Coronary artery (tissue), 2 donors: ENCODE measurements around the gene DIPK1B.

Experiments
- DNase-seq: peaks from one replicate; pipeline ENCODE4 v3.0.0-alpha.2; 2017; ENCODE audit warnings: low spot score
- H3K27ac ChIP-seq, 2 donors: fragments of 200-600 bp; sonication (generic); one replicate each; pipeline ENCODE4 v1.5.1; 2016 to 2019
- H3K4me3 ChIP-seq: fragments of 200-600 bp; sonication (generic); 2 replicates; pipeline ENCODE4 v1.5.1; 2016; ENCODE audit warnings: mild to moderate bottlenecking, moderate library complexity
- CTCF ChIP-seq: fragments of 200-600 bp; sonication (generic); IDR thresholded peaks from one replicate; pipeline ENCODE4 v1.5.1; 2019; ENCODE audit warnings: antibody characterized with exemption

The DIPK1B gene

GRCh38 chr9:136769710-136770191 is 57.4 kb downstream of the DIPK1B start:
- peak; percentile 35 for TF ChIP-seq CTCF
- DNase-seq = no peak
- Histone ChIP-seq H3K4me3 (no peak overlapping the region), H3K27ac (no peak overlapping the region)

- Histone ChIP-seq H3K4me3 (no peak overlapping the region), H3K27ac (no peak overlapping the region)
- TF ChIP-seq CTCF = no peak
- no peak for DNase-seq
Observed at GRCh38 chr9:136771907-136772415, 59.6 kb downstream of the DIPK1B start.

GRCh38 chr9:136773386-136774044 is 61.1 kb downstream of the DIPK1B start:
- Histone ChIP-seq H3K4me3 (no peak overlapping the region), H3K27ac (no peak overlapping the region)
- no peak for TF ChIP-seq CTCF
- no peak for DNase-seq
